HEK293T (cell line): ENCODE measurements around the gene TIFAB.

Experiments
- ARNT ChIP-seq: fragments of 450-650 bp; IDR thresholded peaks from 2 replicates; pipeline ENCODE4 v1.6.1; 2017; ENCODE audit warnings: mild to moderate bottlenecking
- BHLHE40 ChIP-seq: fragments of 450-650 bp; IDR thresholded peaks from 2 replicates; pipeline ENCODE4 v1.6.1; 2016; ENCODE audit warnings: mild to moderate bottlenecking, moderate library complexity, borderline replicate concordance
- CTBP1 ChIP-seq: fragments of 450-650 bp; IDR thresholded peaks from 2 replicates; pipeline ENCODE4 v1.6.1; 2016; ENCODE audit warnings: borderline replicate concordance
- ELF4 ChIP-seq: fragments of 450-650 bp; IDR thresholded peaks from 2 replicates; pipeline ENCODE4 v1.6.1; 2017; ENCODE audit warnings: antibody characterized with exemption
- FOXK2 ChIP-seq: fragments of 450-650 bp; IDR thresholded peaks from 2 replicates; pipeline ENCODE4 v1.6.1; 2016; ENCODE audit warnings: mild to moderate bottlenecking
- FOXM1 ChIP-seq: fragments of 450-650 bp; IDR thresholded peaks from 2 replicates; pipeline ENCODE4 v1.6.1; 2017; ENCODE audit warnings: mild to moderate bottlenecking, borderline replicate concordance
- NFRKB ChIP-seq: fragments of 450-650 bp; IDR thresholded peaks from 2 replicates; pipeline ENCODE4 v1.6.1; 2016; ENCODE audit warnings: mild to moderate bottlenecking, moderate library complexity
- PKNOX1 ChIP-seq: fragments of 450-650 bp; IDR thresholded peaks from 2 replicates; pipeline ENCODE4 v1.6.1; 2016
- SUZ12 ChIP-seq: fragments of 450-650 bp; IDR thresholded peaks from 2 replicates; pipeline ENCODE4 v1.6.1; 2016; ENCODE audit warnings: mild to moderate bottlenecking
- TARDBP ChIP-seq: fragments of 450-650 bp; IDR thresholded peaks from 2 replicates; pipeline ENCODE4 v1.6.1; 2016
- ZNF384 ChIP-seq: fragments of 450-650 bp; IDR thresholded peaks from 2 replicates; pipeline ENCODE4 v1.6.1; 2016

DNA sequence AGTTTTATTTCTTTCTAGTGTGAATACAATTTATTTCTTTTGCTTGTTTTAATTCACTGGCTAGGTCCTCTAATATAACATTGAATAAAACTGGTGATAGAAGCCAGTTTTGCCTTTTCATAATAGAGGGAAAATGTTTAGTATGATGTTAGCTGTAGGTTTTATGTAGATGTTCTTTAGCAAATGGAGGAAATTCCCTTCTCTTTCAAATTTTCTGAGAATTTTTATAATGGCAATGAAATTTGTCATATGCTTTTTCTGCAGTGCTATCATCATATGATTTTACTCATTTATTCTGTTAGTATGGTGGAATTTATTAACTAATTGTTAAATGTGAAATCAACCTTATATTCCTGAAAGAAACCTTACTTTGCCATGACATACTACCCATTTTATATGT is 35.1 kb downstream of the TIFAB start:
- TF ChIP-seq FOXK2 (no peak), SUZ12 (no peak), BHLHE40 (no peak), NFRKB (no peak), ELF4 (no peak), PKNOX1 (no peak), ARNT (no peak), FOXM1 (no peak), TARDBP (no peak), ZNF384 (no peak), CTBP1 (no peak)
